ENCODE results near the gene CRYBG2. TPM values are rescaled to one million over a fixed set of nuclear protein-coding genes. Genes with fewer than 3 reads are reported as not detected.

CRYBG2 gene
- total RNA-seq, 1 experiment from 2014 or later = 6.4 TPM

DNA sequence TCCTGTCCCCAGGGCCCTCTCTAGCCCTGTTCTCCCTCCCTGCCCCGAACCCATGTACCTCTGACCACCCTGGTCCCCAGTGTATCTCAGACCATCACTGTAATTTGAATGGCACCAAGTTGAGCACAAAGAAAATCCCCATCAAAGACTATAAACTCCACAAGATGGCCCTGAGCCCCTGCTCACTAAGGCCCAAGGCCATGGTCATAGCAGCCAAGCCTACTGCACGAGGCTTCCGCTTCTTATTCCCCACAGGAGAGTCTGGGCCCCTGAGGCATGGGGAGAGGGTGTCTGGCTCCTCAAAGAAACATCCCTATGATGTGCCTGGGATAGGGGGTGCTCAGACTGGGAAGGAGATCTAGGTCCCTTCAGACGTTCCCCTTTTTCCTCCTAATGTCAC, 14.1 kb upstream of the CRYBG2 start:
- CTCF ChIA-PET = no interaction called here
- H3K4me3 Mint-ChIP-seq (ENCODE audit: low read depth, unreplicated experiment) = no peak overlapping the region

DNA sequence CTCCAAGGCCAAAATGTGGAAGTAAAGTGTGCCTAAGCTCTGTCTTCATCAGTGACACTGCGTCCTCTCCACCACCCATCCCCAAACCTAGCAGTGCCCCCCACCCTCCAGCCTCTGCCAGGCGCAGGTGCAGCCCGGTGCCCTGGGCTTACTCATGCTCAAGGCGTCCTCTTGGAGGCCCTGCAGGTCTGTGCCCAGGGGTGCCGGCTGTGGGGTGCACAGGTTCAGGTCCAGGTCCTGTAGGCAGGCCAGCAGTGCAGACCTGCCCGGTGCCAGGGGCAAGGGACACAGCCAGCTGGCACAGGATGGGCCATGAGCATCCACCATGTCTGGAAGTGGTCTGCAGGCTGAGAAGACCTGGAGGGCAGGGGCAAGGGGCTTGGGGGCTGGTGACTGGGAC, 13.5 kb upstream of the CRYBG2 start:
- no peaks in the 10 kb centered on the region for H3K9me3 Mint-ChIP-seq (ENCODE audit: low read depth, unreplicated experiment)
- CTCF ChIA-PET = no interaction called here
- TF ChIP-seq, protein P1, sequence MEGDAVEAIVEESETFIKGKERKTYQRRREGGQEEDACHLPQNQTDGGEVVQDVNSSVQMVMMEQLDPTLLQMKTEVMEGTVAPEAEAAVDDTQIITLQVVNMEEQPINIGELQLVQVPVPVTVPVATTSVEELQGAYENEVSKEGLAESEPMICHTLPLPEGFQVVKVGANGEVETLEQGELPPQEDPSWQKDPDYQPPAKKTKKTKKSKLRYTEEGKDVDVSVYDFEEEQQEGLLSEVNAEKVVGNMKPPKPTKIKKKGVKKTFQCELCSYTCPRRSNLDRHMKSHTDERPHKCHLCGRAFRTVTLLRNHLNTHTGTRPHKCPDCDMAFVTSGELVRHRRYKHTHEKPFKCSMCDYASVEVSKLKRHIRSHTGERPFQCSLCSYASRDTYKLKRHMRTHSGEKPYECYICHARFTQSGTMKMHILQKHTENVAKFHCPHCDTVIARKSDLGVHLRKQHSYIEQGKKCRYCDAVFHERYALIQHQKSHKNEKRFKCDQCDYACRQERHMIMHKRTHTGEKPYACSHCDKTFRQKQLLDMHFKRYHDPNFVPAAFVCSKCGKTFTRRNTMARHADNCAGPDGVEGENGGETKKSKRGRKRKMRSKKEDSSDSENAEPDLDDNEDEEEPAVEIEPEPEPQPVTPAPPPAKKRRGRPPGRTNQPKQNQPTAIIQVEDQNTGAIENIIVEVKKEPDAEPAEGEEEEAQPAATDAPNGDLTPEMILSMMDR (IDR thresholded peaks at IDR 0.05; ENCODE audit: unreplicated experiment) = no peak
- no peak for DNase-seq
- BruUV-seq (replicated peaks) = no TSS peak
- H3K4me3 Mint-ChIP-seq (ENCODE audit: low read depth, unreplicated experiment) = no peak overlapping the region
- no peaks in the 10 kb centered on the region for H3K4me1 Mint-ChIP-seq (ENCODE audit: low read depth, unreplicated experiment)
- peaks cover 38% of the 10 kb centered on the region for H3K27me3 Mint-ChIP-seq (ENCODE audit: unreplicated experiment)
- no peaks in the 10 kb centered on the region for H3K36me3 Mint-ChIP-seq (ENCODE audit: insufficient read depth, unreplicated experiment)
- intact Hi-C loops (cut with micrococcal nuclease; ENCODE audit: unreplicated experiment) = no loop called here
- H3K27ac Mint-ChIP-seq (ENCODE audit: unreplicated experiment) = no peak overlapping the region

More for the DNA sequence above, 14.1 kb upstream of the CRYBG2 start:
- Mint-ChIP-seq H3K9me3 (ENCODE audit: low read depth, unreplicated experiment) (no peaks in the 10 kb centered on the region), H3K27me3 (ENCODE audit: unreplicated experiment) (peaks cover 43% of the 10 kb centered on the region), H3K36me3 (ENCODE audit: insufficient read depth, unreplicated experiment) (no peaks in the 10 kb centered on the region), H3K4me1 (ENCODE audit: low read depth, unreplicated experiment) (no peaks in the 10 kb centered on the region), H3K27ac (ENCODE audit: unreplicated experiment) (no peak overlapping the region)
- no TSS peak for BruUV-seq (replicated peaks)
- DNase-seq = no peak
- TF ChIP-seq, protein P1 (IDR thresholded peaks at IDR 0.05; ENCODE audit: unreplicated experiment) = no peak
- intact Hi-C loops (cut with micrococcal nuclease; ENCODE audit: unreplicated experiment) = no loop called here

DNA sequence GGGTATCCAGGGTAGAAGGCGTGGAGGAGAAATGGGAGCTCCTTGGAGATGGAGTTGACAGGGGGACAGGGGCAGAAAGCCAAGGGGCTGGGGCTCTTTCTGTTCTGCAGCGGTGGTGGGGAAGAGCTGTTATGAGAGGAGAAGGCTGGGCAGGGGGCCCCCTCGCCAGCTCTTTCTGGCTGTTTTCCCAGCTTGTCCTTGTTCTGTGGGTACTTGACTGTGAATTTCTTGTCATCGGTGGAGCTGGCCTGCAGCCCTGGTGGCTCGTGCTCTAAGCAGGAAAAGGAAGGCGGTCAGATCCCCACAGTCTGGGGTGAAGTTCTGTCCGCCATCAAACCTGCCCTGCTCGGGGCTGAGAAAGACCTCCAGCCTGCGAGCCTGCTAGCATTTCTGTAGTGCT, 11.0 kb upstream of the CRYBG2 start:
- Mint-ChIP-seq H3K4me3 (ENCODE audit: low read depth, unreplicated experiment) (no peak overlapping the region), H3K4me1 (ENCODE audit: low read depth, unreplicated experiment) (peaks cover 2% of the 10 kb centered on the region), H3K9me3 (ENCODE audit: low read depth, unreplicated experiment) (no peaks in the 10 kb centered on the region), H3K27ac (ENCODE audit: unreplicated experiment) (no peak overlapping the region), H3K27me3 (ENCODE audit: unreplicated experiment) (peaks cover 17% of the 10 kb centered on the region), H3K36me3 (ENCODE audit: insufficient read depth, unreplicated experiment) (peaks cover 3% of the 10 kb centered on the region)
- CTCF ChIA-PET = interaction anchor here (0.6 to 1.2 kb wide), 2 partner anchors 13 to 161 kb away, joined by 3 to 6 read pairs; no protein-coding TSS in a partner anchor
- no TSS peak for BruUV-seq (replicated peaks)
- intact Hi-C loops (cut with micrococcal nuclease; ENCODE audit: unreplicated experiment) = loop anchor here (5.0 kb wide), 2 partner anchors 43 to 88 kb away; no protein-coding TSS in a partner anchor
- no peak for DNase-seq
- TF ChIP-seq, protein P1 (IDR thresholded peaks at IDR 0.05; ENCODE audit: unreplicated experiment) = no peak

DNA sequence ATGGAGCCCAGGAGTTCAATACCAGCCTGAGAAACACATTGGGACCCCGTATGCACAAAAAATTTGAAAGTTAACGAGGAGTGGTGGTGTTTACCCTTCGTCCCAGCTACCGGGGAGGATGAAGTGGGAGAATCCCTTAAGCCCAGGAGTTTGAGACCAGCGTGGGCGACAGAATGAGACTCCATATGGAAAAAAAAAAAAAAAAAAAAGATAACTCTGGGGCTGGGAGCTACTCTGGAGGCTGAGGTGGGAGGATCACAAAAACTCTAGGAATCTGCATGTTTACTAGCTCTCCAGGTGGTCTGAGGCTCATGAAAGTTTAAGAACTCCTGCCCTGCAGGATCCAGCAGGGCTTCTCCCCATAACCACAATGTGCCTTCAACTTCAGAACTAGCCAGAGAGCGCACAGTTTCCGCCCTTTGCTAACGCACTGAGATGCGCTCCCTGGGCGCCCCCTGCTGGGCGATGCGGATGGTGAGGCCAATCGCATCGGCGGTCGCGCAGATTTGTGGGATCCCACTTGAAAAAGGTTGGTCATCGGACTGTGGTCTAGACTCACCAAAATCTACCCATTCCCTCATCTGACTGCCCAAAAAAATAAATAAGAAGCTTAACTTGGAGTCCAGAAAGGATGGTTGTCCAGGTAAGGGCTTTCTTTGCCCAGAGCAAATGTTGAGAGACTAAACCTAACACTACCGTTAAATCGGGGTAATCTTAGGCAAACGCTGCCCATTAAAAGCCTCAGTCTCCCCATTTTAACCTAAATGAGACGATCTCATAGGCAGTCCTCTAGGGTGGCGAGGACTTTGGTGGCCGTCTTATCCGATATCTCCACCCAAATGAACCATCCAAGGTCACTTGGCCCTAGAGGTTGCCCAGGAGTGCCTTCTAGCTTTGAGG, 9.9 kb upstream of the CRYBG2 start:
- no peaks in the 10 kb centered on the region for H3K9me3 Mint-ChIP-seq (ENCODE audit: low read depth, unreplicated experiment)
- CTCF ChIA-PET = interaction anchor here (1.2 kb wide), 1 partner anchor 14 kb away, joined by 6 read pairs; no protein-coding TSS in a partner anchor
- intact Hi-C loops (cut with micrococcal nuclease; ENCODE audit: unreplicated experiment) = loop anchor here (5.0 kb wide), 2 partner anchors 41 to 86 kb away; no protein-coding TSS in a partner anchor
- TF ChIP-seq, protein P1 (IDR thresholded peaks at IDR 0.05; ENCODE audit: unreplicated experiment) = peak; percentile 74
- no peak overlapping the region for H3K27ac Mint-ChIP-seq (ENCODE audit: unreplicated experiment)
- no peak overlapping the region for H3K4me3 Mint-ChIP-seq (ENCODE audit: low read depth, unreplicated experiment)
- BruUV-seq (replicated peaks) = no TSS peak
- DNase-seq = peak; percentile 88
- peaks cover 14% of the 10 kb centered on the region for H3K4me1 Mint-ChIP-seq (ENCODE audit: low read depth, unreplicated experiment)
- H3K27me3 Mint-ChIP-seq (ENCODE audit: unreplicated experiment) = peaks cover 16% of the 10 kb centered on the region
- H3K36me3 Mint-ChIP-seq (ENCODE audit: insufficient read depth, unreplicated experiment) = peaks cover 10% of the 10 kb centered on the region

All from Calu3 (cell line).